Panc1 (cell line): Measurements from ENCODE around the gene MRPL54.

Source experiments
- CTCF ChIP-seq: fragments of 450-650 bp; IDR thresholded peaks from 2 replicates; pipeline ENCODE4 v1.5.1; 2017; ENCODE audit warnings: mild to moderate bottlenecking
- POLR2AphosphoS5 ChIP-seq: IDR thresholded peaks from 2 replicates; pipeline ENCODE4 v1.6.1; 2012; ENCODE audit warnings: mild to moderate bottlenecking, low read depth, low read length, moderate library complexity
- SIN3A ChIP-seq: IDR thresholded peaks from 2 replicates; pipeline ENCODE4 v1.6.1; 2012; ENCODE audit warnings: low read depth, mild to moderate bottlenecking, low read length, moderate library complexity, borderline replicate concordance; ENCODE audit not compliant: insufficient read depth
- TCF7L2 ChIP-seq: IDR thresholded peaks from 2 replicates; pipeline ENCODE4 v1.6.1; 2011; ENCODE audit warnings: mild to moderate bottlenecking, low read depth, low read length, inconsistent platforms
- TF ChIP-seq, protein P1 (sequence below), 2 experiments: IDR thresholded peaks; 2 replicates each; pipeline ENCODE4 v1.6.1; 2011 to 2012; ENCODE audit warnings: low read depth in 2 of 2, control low read depth in 1 of 2, low read length in 1 of 2, mild to moderate bottlenecking in 1 of 2, moderate library complexity in 1 of 2; ENCODE audit not compliant: insufficient read depth in 1 of 2

DNA sequence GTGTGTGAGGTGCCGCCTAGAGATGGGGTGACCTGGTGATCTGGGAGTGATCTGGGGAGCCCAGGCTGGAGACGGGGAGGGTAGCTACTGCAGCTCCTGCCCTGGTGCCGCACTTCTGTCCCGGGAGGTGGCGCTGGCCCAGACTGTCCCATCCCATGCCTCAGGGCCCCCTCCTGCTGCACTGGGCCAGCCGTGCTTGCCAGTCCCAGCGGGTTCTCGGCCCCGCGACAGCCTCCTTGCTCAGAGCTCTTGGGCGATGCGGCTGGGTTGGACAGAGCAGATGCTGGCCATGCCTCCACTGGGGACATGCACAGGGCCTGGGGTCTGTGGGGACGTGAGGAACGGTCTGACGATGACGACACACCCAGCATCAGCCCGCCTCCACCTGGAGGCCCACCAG, 7.0 kb downstream of the MRPL54 start:
- no peak for TF ChIP-seq CTCF
- TF ChIP-seq, protein P1, sequence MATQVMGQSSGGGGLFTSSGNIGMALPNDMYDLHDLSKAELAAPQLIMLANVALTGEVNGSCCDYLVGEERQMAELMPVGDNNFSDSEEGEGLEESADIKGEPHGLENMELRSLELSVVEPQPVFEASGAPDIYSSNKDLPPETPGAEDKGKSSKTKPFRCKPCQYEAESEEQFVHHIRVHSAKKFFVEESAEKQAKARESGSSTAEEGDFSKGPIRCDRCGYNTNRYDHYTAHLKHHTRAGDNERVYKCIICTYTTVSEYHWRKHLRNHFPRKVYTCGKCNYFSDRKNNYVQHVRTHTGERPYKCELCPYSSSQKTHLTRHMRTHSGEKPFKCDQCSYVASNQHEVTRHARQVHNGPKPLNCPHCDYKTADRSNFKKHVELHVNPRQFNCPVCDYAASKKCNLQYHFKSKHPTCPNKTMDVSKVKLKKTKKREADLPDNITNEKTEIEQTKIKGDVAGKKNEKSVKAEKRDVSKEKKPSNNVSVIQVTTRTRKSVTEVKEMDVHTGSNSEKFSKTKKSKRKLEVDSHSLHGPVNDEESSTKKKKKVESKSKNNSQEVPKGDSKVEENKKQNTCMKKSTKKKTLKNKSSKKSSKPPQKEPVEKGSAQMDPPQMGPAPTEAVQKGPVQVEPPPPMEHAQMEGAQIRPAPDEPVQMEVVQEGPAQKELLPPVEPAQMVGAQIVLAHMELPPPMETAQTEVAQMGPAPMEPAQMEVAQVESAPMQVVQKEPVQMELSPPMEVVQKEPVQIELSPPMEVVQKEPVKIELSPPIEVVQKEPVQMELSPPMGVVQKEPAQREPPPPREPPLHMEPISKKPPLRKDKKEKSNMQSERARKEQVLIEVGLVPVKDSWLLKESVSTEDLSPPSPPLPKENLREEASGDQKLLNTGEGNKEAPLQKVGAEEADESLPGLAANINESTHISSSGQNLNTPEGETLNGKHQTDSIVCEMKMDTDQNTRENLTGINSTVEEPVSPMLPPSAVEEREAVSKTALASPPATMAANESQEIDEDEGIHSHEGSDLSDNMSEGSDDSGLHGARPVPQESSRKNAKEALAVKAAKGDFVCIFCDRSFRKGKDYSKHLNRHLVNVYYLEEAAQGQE (IDR thresholded peaks at IDR 0.05; ENCODE audit: insufficient read depth in 1 of 2, low read depth in 2 of 2, low read length in 1 of 2) = no peak
- TF ChIP-seq TCF7L2 = no peak
- no peak for TF ChIP-seq POLR2AphosphoS5
- TF ChIP-seq SIN3A = no peak
